ENCODE results near the gene WDR20. TPM values are rescaled to one million over a fixed set of nuclear protein-coding genes. Genes with fewer than 3 reads are reported as not detected.

WDR20 gene
- total RNA-seq, 1 experiment from 2014 or later: 23.7 TPM

- Histone ChIP-seq H3K9me3 (ENCODE audit: low read length) (no peaks in the 10 kb centered on the region), H4K20me1 (ENCODE audit: low read length) (0 out of 2 replicates have a peak, but pooled peaks cover 15% of the 10 kb centered on the region), H3K4me2 (ENCODE audit: low read length) (no peak overlapping the region), H3K4me3 (ENCODE audit: low read length) (no peak overlapping the region), H3K27me3 (ENCODE audit: low read length) (no peaks in the 10 kb centered on the region), H3F3A (ENCODE audit: low read length, unreplicated experiment) (no peaks in the 10 kb centered on the region), H3K9ac (ENCODE audit: low read length) (no peak overlapping the region), H3K4me1 (ENCODE audit: insufficient read depth, low read length) (no peaks in the 10 kb centered on the region), H3K79me2 (ENCODE audit: low read length) (peaks cover 94% of the 10 kb centered on the region), H3K27ac (ENCODE audit: low read length) (no peak overlapping the region), H2AFZ (ENCODE audit: low read length) (no peak overlapping the region), H3K36me3 (ENCODE audit: low read depth, low read length) (peaks cover 14% of the 10 kb centered on the region), H3K9me2 (replicated peaks; ENCODE audit: low read length) (no peaks in the 10 kb centered on the region)
- DNase-seq (no peak), ATAC-seq (no peak)
- POLR2A ChIA-PET (ENCODE audit: unreplicated experiment): interaction anchor here (0.8 kb wide), 1 partner anchor 47 kb away, joined by 3 read pairs; no protein-coding TSS in a partner anchor
- no peak for TF ChIP-seq EZH2phosphoT487 (IDR thresholded peaks at IDR 0.05; ENCODE audit: borderline replicate concordance, low read length)
- no peak for TF ChIP-seq EZH2 (IDR thresholded peaks at IDR 0.05; ENCODE audit: low read length, unreplicated experiment)
- TF ChIP-seq, protein P1, sequence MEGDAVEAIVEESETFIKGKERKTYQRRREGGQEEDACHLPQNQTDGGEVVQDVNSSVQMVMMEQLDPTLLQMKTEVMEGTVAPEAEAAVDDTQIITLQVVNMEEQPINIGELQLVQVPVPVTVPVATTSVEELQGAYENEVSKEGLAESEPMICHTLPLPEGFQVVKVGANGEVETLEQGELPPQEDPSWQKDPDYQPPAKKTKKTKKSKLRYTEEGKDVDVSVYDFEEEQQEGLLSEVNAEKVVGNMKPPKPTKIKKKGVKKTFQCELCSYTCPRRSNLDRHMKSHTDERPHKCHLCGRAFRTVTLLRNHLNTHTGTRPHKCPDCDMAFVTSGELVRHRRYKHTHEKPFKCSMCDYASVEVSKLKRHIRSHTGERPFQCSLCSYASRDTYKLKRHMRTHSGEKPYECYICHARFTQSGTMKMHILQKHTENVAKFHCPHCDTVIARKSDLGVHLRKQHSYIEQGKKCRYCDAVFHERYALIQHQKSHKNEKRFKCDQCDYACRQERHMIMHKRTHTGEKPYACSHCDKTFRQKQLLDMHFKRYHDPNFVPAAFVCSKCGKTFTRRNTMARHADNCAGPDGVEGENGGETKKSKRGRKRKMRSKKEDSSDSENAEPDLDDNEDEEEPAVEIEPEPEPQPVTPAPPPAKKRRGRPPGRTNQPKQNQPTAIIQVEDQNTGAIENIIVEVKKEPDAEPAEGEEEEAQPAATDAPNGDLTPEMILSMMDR (conservative IDR thresholded peaks at IDR 0.05; ENCODE audit: low read depth, low read length): no peak
- CTCF ChIA-PET: no interaction called here
- intact Hi-C loops (cut with micrococcal nuclease): no loop called here
- BruUV-seq (replicated peaks): no TSS peak
These were observed 15.3 kb downstream of the WDR20 start for GRCh38 chr14:102154821-102155549.

- Histone ChIP-seq H3K9me2 (replicated peaks; ENCODE audit: low read length) (no peaks in the 10 kb centered on the region), H3K9ac (ENCODE audit: low read length) (no peak overlapping the region), H3F3A (ENCODE audit: low read length, unreplicated experiment) (no peaks in the 10 kb centered on the region), H3K79me2 (ENCODE audit: low read length) (peaks cover 90% of the 10 kb centered on the region), H3K4me2 (ENCODE audit: low read length) (no peak overlapping the region), H4K20me1 (ENCODE audit: low read length) (0 out of 2 replicates have a peak, but pooled peaks cover 15% of the 10 kb centered on the region), H3K36me3 (ENCODE audit: low read depth, low read length) (peaks cover 7% of the 10 kb centered on the region), H3K27me3 (ENCODE audit: low read length) (no peaks in the 10 kb centered on the region), H3K4me1 (ENCODE audit: insufficient read depth, low read length) (no peaks in the 10 kb centered on the region), H2AFZ (ENCODE audit: low read length) (no peak overlapping the region), H3K4me3 (ENCODE audit: low read length) (no peak overlapping the region), H3K27ac (ENCODE audit: low read length) (no peak overlapping the region), H3K9me3 (ENCODE audit: low read length) (no peaks in the 10 kb centered on the region)
- BruUV-seq (replicated peaks): no TSS peak
- ATAC-seq: no peak
- no peak for DNase-seq
- CTCF ChIA-PET: no interaction called here
- intact Hi-C loops (cut with micrococcal nuclease): no loop called here
- TF ChIP-seq EZH2 (IDR thresholded peaks at IDR 0.05; ENCODE audit: low read length, unreplicated experiment): no peak
- POLR2A ChIA-PET (ENCODE audit: unreplicated experiment): no interaction called here
These were observed 17.6 kb downstream of the WDR20 start for GRCh38 chr14:102157346-102157745.

GRCh38 chr14:102158797-102159196 lies 19.1 kb downstream of the WDR20 start:
- intact Hi-C loops (cut with micrococcal nuclease): no loop called here
- H3K4me2 ChIP-seq (ENCODE audit: low read length): no peak overlapping the region
- H3K27ac ChIP-seq (ENCODE audit: low read length): no peak overlapping the region
- DNase-seq (no peak), ATAC-seq (no peak)
- BruUV-seq (replicated peaks): no TSS peak
- CTCF ChIA-PET: no interaction called here
- no peaks in the 10 kb centered on the region for H3K9me3 ChIP-seq (ENCODE audit: low read length)
- H2AFZ ChIP-seq (ENCODE audit: low read length): no peak overlapping the region
- no peaks in the 10 kb centered on the region for H3F3A ChIP-seq (ENCODE audit: low read length, unreplicated experiment)
- TF ChIP-seq EZH2 (IDR thresholded peaks at IDR 0.05; ENCODE audit: low read length, unreplicated experiment): no peak
- TF ChIP-seq EZH2phosphoT487 (IDR thresholded peaks at IDR 0.05; ENCODE audit: borderline replicate concordance, low read length): no peak
- TF ChIP-seq, protein P1 (conservative IDR thresholded peaks at IDR 0.05; ENCODE audit: low read depth, low read length): no peak
- H3K27me3 ChIP-seq (ENCODE audit: low read length): no peaks in the 10 kb centered on the region
- H3K9me2 ChIP-seq (replicated peaks; ENCODE audit: low read length): no peaks in the 10 kb centered on the region
- H3K79me2 ChIP-seq (ENCODE audit: low read length): peaks cover 90% of the 10 kb centered on the region
- H3K4me1 ChIP-seq (ENCODE audit: insufficient read depth, low read length): no peaks in the 10 kb centered on the region
- peaks cover 14% of the 10 kb centered on the region; the same call in 1 of the 2 replicates for H4K20me1 ChIP-seq (ENCODE audit: low read length)
- POLR2A ChIA-PET (ENCODE audit: unreplicated experiment): no interaction called here
- no peak overlapping the region for H3K4me3 ChIP-seq (ENCODE audit: low read length)
- no peaks in the 10 kb centered on the region for H3K36me3 ChIP-seq (ENCODE audit: low read depth, low read length)
- no peak overlapping the region for H3K9ac ChIP-seq (ENCODE audit: low read length)
